Tibial nerve (tissue), 4 donors: Measurements from ENCODE around the gene NMRK1.

ENCODE experiments used
- EP300 ChIP-seq, 2 donors: sonication (generic); formaldehyde crosslinking; IDR thresholded peaks; one replicate each; pipeline ENCODE4 v1.6.1; 2017; ENCODE audit warnings: antibody characterized with exemption in 2 of 2, mild to moderate bottlenecking in 1 of 2
- TF ChIP-seq, protein P1 (sequence below), 5 experiments: fragments of 200-600 bp in 3 of 5; fragments of 450-650 bp in 2 of 5; sonication (generic) in 3 of 5; IDR thresholded peaks; one replicate each; pipeline ENCODE4 v1.5.1; 2016 to 2019; ENCODE audit warnings: antibody characterized with exemption in 5 of 5, mild to moderate bottlenecking in 3 of 5, moderate library complexity in 2 of 5

DNA sequence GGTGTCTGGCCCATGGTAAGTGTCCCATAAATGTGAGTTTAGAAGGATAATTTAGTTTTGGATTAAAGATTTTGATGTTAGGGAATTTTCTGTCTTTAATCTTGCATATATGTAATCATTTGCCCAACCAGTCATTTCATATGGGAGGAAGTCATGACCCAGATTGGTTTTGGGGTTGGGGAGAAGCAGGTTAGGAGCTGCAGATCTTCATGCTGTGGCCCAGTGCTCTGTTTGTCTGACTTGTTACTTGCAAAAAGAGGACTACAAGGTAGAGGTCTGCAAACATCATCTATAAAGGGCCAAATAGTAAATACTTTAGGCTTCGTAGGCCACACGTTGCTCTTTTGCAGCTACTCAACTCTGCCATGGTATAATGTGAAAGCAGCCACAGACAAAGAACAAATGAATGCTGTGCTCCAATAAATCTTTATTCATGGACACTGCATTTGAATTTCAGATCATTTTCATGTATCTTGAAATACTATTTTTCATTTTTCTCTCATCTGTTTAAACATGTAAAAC, 17.1 kb upstream of the NMRK1 start:
- no peak for TF ChIP-seq EP300 (IDR thresholded peaks at IDR 0.05)
- TF ChIP-seq, protein P1, sequence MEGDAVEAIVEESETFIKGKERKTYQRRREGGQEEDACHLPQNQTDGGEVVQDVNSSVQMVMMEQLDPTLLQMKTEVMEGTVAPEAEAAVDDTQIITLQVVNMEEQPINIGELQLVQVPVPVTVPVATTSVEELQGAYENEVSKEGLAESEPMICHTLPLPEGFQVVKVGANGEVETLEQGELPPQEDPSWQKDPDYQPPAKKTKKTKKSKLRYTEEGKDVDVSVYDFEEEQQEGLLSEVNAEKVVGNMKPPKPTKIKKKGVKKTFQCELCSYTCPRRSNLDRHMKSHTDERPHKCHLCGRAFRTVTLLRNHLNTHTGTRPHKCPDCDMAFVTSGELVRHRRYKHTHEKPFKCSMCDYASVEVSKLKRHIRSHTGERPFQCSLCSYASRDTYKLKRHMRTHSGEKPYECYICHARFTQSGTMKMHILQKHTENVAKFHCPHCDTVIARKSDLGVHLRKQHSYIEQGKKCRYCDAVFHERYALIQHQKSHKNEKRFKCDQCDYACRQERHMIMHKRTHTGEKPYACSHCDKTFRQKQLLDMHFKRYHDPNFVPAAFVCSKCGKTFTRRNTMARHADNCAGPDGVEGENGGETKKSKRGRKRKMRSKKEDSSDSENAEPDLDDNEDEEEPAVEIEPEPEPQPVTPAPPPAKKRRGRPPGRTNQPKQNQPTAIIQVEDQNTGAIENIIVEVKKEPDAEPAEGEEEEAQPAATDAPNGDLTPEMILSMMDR (IDR thresholded peaks at IDR 0.05): no peak
